BE2C (cell line): ENCODE data around the gene HMGXB4.

ENCODE experiments used
- DNase-seq: peaks from one replicate; pipeline ENCODE4 v3.0.0-alpha.2; 2020
- H3K27me3 ChIP-seq: fragments of 250-450 bp; sonication (Bioruptor Pico); 2 replicates; pipeline ENCODE4 v1.5.1; 2020; ENCODE audit warnings: mild to moderate bottlenecking
- H3K36me3 ChIP-seq: fragments of 250-450 bp; sonication (Bioruptor Pico); 2 replicates; pipeline ENCODE4 v1.5.1; 2020; ENCODE audit warnings: mild to moderate bottlenecking
- H3K4me1 ChIP-seq: fragments of 250-450 bp; sonication (Bioruptor Pico); 2 replicates; pipeline ENCODE4 v1.5.1; 2020
- H3K4me3 ChIP-seq: 2 replicates; pipeline ENCODE4 v1.5.1; 2011; ENCODE audit warnings: low read depth, low read length
- H3K9me3 ChIP-seq: fragments of 250-450 bp; sonication (Bioruptor Pico); 2 replicates; pipeline ENCODE4 v1.5.1; 2020
- TF ChIP-seq, protein P1 (sequence below): IDR thresholded peaks from 2 replicates; pipeline ENCODE4 v1.5.1; 2012; ENCODE audit warnings: mild to moderate bottlenecking, low read depth, low read length

The HMGXB4 gene

DNA sequence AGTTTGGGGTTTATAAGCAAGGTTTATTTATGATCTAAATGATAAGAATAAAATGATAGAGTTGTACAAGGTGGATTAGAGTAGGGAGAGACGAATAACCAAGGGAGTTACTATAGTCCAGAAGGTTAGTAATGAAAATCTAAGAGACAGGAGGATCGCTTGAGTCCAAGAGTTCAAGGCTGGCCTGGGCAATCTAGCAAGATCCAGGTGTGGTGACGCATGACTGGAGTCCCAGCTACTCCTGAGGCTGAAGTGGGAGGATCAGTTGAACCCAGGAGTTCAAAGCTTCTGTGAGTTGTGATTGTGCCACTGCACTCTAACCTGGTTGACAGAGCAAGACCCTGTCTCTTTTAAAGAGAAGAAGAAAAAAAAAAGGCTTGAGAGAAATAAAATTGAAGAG is 12.3 kb downstream of the HMGXB4 start:
- Histone ChIP-seq H3K27me3 (no peaks in the 10 kb centered on the region), H3K9me3 (no peaks in the 10 kb centered on the region), H3K4me3 (no peak overlapping the region), H3K4me1 (no peaks in the 10 kb centered on the region), H3K36me3 (peaks cover 66% of the 10 kb centered on the region)
- DNase-seq = no peak
- TF ChIP-seq, protein P1, sequence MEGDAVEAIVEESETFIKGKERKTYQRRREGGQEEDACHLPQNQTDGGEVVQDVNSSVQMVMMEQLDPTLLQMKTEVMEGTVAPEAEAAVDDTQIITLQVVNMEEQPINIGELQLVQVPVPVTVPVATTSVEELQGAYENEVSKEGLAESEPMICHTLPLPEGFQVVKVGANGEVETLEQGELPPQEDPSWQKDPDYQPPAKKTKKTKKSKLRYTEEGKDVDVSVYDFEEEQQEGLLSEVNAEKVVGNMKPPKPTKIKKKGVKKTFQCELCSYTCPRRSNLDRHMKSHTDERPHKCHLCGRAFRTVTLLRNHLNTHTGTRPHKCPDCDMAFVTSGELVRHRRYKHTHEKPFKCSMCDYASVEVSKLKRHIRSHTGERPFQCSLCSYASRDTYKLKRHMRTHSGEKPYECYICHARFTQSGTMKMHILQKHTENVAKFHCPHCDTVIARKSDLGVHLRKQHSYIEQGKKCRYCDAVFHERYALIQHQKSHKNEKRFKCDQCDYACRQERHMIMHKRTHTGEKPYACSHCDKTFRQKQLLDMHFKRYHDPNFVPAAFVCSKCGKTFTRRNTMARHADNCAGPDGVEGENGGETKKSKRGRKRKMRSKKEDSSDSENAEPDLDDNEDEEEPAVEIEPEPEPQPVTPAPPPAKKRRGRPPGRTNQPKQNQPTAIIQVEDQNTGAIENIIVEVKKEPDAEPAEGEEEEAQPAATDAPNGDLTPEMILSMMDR = no peak

DNA sequence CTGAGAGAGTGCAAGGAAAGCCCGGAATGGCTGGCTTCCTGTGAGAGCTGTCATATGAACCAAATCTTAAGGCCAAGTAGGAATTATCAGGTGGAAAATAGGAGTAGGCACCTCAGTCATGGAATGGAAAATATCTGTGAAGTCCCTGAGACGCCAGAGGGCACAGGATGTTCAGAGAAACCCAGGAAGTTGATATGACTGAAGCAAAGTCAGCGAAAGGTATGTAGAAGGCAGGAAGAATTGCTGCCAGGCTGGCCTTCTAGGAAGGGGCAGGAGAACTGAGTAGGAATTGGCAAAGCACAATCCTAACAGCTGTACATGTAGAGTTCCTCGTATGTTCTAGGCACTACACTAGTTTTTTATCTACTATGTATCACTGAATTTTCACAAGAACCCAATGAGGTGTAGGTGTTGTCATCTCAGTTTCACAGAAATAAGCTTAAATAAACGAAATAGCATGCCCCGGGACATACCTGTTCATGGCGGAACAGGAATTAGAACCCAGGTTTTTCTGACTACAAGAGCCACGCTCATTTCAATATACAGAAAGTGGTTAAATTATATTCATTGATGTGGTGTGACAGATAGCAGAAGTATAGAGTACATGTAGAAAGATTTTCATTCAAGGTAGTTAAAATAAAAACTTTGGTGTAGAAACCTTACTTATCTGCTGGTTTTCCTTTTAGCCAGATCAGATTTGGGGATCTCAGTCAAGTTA is 17.0 kb downstream of the HMGXB4 start:
- Histone ChIP-seq H3K4me1 (no peaks in the 10 kb centered on the region), H3K36me3 (peaks cover 31% of the 10 kb centered on the region), H3K9me3 (no peaks in the 10 kb centered on the region), H3K27me3 (no peaks in the 10 kb centered on the region), H3K4me3 (no peak overlapping the region)
- TF ChIP-seq, protein P1 = no peak
- DNase-seq = no peak

DNA sequence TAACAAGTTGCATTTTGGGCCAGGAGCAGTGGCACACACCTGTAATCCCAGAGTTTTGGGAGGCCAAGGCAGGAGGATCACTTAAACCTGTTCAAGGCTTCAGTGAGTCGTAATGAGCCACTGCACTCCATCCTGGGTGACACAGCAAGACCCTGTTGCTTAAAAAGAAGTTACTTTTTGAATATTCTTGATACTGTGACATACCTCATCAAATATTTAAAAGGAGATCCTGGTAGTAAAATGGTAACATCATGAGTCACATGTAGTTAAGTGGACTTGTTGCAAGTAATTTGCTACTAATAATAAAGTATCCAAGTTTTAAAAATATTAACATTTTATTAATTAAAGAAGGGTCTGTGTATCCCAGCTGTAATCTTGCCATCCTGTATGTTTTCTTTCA is 18.3 kb downstream of the HMGXB4 start:
- TF ChIP-seq, protein P1 = no peak
- Histone ChIP-seq H3K4me1 (peaks cover 3% of the 10 kb centered on the region; the same call in 1 of the 2 replicates), H3K36me3 (peaks cover 21% of the 10 kb centered on the region), H3K27me3 (no peaks in the 10 kb centered on the region), H3K9me3 (no peaks in the 10 kb centered on the region), H3K4me3 (no peak overlapping the region)
- DNase-seq = no peak

DNA sequence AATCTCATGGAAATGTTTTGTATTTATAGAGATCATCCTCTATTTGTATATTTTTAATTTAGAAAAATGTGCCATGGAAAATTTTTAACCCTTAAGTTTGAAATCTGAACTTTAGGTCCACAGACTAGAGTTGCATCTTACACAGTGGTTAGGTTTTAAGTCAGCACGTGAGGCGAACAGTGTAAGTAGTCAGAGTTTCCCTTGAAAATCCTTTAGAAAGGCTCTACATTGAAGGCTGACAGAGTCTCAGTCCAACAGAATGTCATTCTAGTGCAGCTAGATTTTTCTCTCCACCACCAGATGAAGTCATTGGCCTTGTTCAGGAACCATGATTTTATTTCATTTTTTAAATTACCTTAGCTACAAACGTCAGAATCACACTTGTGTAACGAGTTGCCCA is 18.7 kb downstream of the HMGXB4 start:
- DNase-seq = no peak
- H3K36me3 ChIP-seq = peaks cover 21% of the 10 kb centered on the region
- peaks cover 6% of the 10 kb centered on the region; the same call in 1 of the 2 replicates for H3K4me1 ChIP-seq
- no peaks in the 10 kb centered on the region for H3K27me3 ChIP-seq
- no peak overlapping the region for H3K4me3 ChIP-seq
- no peaks in the 10 kb centered on the region for H3K9me3 ChIP-seq
- TF ChIP-seq, protein P1 = no peak

DNA sequence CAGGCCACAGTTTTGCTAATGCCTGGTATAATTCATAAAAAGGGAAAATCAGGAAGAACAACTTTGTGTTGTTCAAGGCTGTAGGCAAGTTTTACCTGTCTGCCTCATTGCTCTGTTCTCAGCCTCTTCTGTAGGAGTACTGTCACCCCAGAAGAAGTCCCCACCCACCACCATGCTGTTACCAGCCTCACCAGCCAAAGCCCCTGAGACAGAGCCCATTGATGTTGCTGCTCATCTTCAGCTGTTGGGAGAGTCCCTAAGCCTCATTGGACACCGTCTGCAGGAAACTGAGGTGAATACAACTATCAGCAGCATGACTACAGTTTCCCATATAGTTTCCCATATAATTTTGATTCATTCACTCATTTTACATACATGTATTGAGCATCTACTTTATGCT is 30.8 kb downstream of the HMGXB4 start:
- H3K9me3 ChIP-seq = no peaks in the 10 kb centered on the region
- TF ChIP-seq, protein P1 = no peak
- DNase-seq = no peak
- H3K36me3 ChIP-seq = peaks cover 74% of the 10 kb centered on the region
- H3K4me3 ChIP-seq = no peak overlapping the region
- no peaks in the 10 kb centered on the region for H3K4me1 ChIP-seq
- H3K27me3 ChIP-seq = no peaks in the 10 kb centered on the region

DNA sequence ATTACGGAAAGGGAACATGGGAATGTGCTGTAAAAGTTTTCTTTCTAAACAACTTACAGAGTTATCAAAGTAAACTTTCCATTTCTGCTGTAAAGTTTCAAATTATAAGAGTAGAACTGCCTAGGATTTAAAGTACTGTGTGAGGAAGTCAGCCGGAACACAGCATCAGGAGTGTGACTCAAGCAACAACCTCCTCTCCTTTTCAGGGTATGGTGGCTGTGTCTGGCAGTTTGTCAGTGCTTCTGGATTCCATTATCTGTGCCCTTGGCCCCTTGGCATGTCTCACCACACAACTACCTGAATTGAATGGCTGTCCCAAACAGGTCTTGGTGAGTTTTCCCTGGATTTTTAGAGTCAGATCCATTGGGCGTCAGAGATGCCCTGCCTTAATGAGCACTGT is 35.5 kb downstream of the HMGXB4 start:
- H3K36me3 ChIP-seq = peaks cover 55% of the 10 kb centered on the region
- TF ChIP-seq, protein P1 = no peak
- H3K4me1 ChIP-seq = no peaks in the 10 kb centered on the region

More for the DNA sequence above, 35.5 kb downstream of the HMGXB4 start:
- H3K9me3 ChIP-seq = no peaks in the 10 kb centered on the region
- no peak for DNase-seq
- H3K4me3 ChIP-seq = no peak overlapping the region
- no peaks in the 10 kb centered on the region for H3K27me3 ChIP-seq
